HG03565 (cell line): ENCODE results near the gene ELMOD3.
"Not testable (repeated sequence)": the region's sequence is repeated elsewhere in the genome, so short reads cannot be mapped to it uniquely, and the experiment has no call there.

ENCODE experiments used
- ATAC-seq: cut with Tn5 transposase; IDR thresholded peaks from one replicate; pipeline ENCODE4 v1.9.1; 2021; ENCODE audit warnings: mild to moderate bottlenecking, moderate library complexity; ENCODE audit not compliant: unreplicated experiment

The ELMOD3 gene

DNA sequence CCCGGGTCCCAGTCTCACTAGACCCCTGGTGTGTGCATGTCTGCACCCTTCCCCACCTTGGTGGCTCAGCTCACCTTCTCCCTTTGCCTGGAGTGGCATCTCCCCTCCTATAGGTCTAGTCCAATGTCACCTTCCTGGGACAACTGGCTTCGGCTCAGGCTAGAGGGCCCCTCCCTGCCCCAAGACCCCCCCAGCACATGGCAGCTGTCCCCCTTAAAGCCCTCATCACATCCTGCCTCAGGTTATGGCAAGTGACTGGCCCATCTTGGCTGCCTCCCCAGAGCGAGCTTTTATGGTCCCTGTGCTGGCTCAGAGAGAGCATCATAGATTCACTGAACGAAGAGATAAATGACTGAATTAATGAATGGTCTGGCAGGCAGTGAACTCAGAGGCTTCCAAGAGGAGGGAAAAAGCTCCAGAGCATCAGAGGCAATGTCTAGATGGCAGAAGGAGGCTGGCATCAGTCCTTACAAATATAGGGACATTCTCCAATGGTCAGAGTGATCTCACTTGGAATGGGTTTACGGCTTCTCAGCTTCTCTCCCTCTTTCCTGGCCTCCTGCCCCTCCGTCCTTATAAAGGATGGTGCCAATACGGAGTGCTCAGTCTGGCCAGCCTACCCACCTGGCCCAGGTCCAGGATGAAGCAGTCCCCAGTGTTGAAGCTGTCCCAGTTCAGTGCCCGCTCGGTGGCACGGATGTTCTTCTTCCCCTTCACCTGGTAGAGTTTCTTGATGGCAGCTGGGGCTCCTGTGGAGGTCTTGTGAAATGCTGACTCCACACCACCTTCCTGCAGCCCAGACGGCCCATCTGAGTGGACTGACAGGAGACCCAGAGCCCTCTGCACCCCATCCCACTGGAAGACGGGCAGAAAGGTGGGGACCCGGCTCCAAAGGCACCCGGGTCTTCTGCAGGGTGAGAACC, 46.2 kb downstream of the ELMOD3 start:
- no peak for ATAC-seq

DNA sequence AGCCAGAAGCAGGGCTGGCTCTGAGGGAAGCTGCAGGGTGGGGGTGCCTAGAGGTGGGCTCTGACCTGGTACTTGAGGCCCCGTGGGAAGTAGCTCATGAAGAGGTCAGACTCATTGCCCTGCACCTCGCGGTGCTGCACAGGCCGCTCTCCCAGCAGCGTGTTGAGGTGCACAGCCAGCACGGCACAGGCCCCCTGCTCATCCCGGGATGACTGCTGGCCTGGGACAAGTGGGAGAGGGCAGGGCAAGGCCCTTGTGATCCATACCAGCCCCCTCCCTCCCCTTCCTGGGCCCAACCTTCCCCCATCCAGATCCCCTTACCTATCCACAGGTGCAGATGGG, 46.9 kb downstream of the ELMOD3 start:
- no peak for ATAC-seq

DNA sequence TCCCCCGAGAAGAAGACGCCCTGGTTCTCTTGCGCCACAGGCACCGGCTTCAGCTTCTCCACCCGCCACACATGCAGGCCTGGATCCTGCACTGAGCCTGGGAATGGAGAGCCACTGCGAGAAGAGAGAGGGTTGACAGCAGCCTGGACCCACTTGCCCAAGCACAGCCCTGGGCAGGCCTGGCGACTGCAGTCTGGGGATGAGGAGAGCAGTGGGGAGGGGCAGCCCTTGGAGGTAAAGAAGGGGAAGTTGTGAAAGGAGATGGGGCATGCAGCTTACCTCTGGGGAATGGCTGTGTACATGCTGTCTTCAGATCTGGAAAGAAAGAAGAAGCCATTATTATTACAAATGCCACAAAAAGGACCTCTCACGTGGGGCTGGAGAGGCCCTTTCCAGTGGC, 47.3 kb downstream of the ELMOD3 start:
- no peak for ATAC-seq

DNA sequence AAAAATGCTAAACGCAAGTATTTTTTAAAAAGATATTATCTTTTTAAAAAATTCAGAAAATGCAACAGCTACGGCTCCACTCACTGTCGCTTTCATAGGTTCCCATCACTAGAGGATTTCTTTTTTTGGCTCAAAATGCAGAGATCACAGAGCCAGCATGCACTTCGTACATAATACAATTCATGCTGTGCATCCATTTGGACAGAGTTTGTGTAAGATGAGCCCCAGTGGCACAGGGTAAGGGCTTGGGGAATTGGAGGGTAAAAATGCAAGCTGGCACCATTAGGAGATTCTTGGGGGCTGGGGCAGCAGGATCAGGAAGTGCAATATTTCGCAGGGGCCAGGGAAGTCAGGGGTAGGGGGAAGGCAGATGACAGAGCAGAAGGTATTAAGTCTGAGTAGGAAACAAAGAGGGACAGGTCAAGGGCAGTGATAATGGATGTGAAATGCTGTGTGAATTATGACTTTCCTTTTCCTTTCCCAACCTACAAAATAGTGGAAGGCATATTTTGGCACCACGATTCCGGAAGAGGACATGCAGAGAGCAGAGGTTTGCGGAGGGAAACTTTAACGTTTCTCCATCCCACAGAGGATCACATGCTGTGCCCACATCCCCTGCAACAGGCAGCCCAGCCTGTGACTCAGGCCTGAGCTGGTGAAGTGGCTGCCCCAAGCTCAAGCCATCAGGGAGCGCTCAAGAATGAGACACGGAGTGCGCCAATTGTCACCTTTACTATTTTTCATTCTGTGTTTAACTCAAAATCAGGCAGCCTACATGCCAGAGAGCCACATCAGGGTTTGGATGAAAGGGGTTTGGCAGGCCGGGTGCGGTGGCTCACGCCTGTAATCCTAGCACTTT, 50.9 kb downstream of the ELMOD3 start:
- ATAC-seq = no peak

DNA sequence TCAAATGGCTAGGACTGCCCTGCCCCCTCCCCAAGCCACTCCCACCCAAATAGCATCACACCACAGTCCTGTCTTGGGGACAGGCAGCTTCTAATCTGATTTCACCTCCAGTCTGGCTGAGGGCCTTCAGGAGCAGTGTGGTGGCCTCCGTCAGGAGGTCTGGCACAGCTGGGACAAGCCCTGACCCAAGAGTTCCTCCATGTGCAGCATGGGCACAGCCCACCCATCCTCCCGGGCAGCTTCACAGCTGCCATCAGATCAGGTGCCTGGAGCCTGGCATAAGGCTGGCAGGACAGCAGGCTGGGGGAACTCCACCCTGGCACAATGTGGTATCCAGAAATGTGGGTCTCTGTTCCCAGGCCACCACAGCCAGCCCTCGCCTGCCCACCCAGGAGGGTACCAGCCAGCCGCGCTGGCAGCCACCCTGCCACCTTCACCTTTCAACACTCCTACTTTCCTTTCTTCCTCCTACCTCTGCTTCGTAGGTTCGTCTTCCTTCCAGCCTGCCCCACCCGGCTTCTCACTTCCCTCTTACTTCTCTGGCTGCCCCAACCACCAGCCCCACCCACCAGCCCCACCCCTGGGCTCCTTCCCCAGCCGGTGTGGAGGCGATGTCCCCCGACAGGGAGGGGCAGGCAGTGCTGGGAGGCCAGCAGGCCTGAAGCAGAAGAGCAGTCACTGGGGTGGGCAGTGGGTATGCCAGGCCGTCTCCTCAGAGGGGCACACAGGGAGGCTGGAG, 55.4 kb downstream of the ELMOD3 start, which contains the start of gene CAPG:
Gene CAPG (minus strand): TSS at position 522 of the 739 bp plus-strand sequence. CDS start 8,221 bp downstream, outside the sequence.
- ATAC-seq = no peak

DNA sequence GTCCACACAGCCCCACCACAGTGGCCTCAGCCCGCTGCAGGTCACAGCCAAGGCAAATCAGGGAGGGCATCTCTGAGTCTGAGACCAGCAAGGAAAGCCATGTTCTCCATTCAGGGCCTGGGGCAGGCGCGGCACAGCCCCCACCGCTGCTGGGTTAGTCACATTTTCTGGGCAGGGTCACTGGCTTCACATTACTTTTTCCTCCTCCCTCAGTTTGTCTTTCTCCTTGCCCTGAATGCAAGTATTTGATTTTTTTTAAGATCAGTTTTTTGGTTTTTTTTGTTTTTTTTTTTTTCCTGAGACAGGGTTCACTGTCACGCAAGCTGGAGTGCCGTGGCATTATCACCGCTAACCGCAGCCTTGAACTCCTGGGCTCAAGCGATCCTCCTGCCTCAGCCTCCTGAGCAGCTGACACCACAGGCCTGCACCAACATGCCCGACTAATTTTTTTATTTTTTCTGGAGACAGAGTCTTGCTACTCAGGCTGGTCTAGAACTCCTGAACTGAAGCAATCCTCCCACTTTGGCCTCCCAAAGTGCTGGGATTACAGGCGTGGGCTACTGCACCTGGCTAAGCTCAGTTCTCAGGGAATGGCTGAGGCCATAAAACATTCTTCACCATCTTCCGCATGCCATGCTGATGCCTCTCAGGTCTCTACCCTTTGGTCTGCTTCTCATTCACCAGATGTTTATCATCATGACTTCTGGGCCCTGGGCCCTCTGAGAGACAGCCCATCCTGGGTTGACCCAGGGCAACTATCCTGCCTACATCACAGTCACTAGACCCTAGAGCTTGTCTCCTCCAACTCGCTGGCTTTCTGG, 56.2 kb downstream of the ELMOD3 start:
- no peak for ATAC-seq

DNA sequence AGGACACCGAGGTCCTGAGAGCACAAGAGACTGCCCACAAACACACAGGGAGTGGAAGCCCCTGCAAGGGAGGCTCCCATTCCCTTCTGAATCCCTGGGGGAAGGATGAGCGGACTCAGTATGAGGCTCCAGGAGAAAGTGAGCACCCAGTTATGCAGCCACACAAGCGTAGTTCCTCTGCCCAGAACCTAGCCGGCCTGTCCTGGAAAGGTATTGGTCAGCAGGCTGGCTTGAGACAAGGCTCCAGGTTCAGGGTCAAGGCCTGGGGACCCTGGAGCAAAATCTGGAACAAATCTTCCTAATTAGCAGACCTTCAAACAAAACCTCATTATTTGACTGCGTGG, 56.8 kb downstream of the ELMOD3 start:
- ATAC-seq = no peak

DNA sequence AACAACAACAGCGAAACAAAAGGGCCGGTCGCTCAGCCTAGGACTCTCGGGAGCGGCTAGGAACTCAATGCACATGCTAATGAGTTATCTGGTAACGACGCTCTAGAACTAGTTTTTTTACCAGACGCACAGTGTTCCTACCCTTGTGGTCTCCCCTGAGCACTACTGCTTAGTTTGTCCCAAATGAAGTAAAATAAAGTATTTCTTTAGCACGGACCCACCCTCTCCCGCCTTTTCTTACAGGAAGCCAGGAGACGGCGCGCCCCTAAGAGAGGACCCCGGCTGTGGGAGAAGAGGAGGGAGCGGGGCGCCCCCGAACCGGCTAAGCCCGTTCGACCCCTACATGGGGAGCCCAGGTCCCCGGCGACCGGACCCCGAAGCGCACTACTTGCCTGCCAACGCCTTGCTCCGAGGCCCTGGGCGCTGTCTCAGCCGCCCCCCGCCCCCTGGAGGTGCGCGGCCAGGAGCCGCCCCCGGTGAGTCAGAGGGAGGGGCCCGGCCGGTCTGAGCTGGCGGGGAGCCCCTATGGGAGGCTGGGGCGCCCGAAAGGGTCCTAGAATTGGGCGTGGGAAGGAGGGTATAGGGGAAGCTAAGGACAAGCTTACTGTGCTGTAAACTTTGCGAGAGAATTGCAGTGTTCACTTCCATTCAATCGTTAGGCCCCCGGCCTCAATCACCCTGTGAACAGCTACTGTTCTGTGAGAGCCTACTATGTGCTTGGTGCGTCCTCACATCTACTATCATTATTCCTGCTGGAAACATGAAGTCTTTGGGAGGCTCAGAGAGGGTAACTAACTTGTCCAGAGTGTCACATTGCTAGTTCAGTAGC, 59.2 kb downstream of the ELMOD3 start:
- ATAC-seq = no peak

DNA sequence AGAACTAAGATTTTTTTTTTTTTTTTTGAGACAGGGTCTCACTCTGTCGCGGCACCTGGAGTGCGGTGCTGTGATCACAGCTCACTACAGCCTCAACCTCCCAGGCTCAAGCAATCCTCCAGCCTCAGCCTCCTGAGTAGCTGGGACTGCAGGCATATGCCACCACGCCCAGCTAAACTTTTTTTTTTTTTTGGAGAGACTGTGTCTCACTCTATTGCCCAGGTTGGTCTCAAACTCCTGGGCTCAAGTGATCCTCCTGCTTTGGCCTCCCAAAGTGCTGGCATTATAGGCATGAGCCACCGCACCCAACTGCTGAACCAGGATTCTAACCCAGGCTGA, 59.8 kb downstream of the ELMOD3 start:
- not testable (repeated sequence) for ATAC-seq

DNA sequence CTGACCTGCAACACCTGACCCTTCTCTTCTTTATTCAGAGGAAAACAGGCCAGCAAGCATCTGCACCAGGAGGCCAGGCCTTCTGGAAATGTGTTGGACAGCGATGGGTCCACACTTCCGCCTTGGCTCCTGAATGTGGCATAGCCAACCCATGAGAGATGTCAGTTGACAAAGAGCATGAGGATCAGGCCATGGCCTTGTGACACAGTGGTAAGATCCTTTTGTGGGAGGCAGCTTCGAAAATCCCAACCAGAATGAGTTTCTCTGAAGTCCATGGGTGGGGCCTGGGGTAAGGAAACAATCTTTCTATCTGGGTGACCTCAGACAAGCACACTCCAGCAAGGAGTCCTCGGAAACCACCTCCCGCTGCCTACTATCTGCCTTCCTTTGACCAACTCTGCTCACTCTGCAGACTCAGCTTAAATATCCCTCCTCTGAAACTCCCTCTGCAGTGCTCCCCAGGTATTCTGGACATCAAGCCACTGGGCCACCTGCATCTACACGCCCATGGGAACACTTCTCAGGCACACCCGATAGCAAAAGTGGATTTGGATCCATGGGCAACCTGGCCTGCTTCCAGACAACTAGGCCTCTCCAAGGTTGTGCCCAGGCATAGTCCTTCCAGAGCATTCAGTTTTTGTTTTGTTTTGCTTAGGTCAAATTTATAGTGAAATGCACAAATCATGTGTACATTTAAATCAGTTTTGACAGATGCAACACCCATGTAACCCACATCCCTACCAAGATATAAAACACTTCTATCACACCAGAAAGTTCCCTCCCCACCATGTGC, 60.4 kb downstream of the ELMOD3 start:
- no peak for ATAC-seq

DNA sequence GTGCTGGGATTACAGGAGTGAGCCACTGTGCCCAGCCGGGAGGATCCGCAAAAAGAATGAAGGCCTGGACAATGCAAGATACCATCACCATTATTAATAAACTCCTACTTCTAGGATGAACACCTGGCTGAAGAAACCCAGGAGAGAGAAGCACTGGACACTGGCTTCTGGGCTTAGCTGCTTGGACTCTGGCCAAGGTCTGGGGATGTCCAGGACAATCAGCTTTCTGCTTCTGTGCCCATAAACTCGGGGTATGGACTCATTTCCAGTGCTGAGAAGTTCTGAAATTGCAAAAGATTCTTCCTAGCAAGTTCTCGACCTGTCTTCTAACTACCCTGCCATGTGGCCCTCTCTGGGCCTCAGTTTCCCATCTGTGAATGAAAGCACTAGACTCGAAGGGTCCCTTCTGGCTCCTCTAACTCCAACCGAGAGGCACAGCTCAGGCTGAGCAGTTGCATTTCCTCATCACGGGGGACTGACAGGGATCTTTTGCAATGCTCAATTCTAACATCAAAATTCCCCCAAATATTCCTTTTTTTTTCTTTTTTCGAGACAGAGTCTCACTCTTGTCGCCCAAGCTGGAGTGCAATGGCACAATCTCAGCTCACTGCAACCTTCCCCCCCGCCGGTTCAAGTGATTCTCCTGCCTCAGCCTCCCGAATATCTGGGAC, 61.5 kb downstream of the ELMOD3 start:
- no peak for ATAC-seq

DNA sequence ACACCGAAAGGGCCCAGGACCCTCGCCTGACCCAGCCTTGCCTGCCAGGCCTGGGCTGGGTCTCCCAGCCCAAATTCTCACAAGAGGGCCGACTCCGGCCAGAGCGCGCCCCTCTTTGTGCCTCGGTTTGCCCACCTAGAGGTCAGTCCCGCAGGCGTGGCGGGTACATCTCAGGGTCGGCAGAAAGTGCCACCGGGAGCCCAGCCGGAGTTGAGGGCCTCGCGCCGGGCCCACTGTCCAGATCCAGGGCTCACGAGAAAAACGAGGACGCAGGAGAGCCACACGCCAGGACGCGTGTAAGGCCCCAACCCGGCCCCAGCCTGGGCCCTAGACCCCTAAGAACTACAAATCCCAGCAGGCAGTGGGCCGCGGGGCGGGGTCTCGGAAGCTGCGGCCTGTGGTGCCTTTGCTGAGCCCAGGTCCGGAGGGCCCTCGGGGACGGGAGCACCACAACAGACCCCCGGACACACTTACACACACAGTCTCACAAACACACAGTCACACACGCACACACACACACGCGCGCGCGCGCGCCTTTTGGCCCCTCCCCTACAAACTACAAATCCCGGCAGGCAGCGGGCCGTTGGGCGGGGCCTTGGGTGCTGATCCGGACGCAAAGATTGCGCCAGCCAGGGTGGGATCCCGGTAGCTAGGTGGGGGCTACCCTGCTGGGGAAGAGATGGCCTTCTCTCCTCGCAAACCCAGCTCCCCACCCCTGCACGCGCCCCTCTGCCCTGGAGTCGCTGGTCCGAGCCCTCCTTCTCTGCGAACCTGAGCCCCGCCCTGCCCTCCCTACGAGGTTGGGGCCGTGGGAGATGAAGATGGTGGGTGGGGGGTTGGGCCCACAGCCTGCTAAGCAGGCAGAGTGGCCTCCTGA, 63.8 kb downstream of the ELMOD3 start, which contains the start of gene SH2D6:
Gene SH2D6 (plus strand): TSS at position 583 of the 877 bp plus-strand sequence. CDS start 10,752 bp downstream, outside the sequence.
- peak; percentile 69 for ATAC-seq

DNA sequence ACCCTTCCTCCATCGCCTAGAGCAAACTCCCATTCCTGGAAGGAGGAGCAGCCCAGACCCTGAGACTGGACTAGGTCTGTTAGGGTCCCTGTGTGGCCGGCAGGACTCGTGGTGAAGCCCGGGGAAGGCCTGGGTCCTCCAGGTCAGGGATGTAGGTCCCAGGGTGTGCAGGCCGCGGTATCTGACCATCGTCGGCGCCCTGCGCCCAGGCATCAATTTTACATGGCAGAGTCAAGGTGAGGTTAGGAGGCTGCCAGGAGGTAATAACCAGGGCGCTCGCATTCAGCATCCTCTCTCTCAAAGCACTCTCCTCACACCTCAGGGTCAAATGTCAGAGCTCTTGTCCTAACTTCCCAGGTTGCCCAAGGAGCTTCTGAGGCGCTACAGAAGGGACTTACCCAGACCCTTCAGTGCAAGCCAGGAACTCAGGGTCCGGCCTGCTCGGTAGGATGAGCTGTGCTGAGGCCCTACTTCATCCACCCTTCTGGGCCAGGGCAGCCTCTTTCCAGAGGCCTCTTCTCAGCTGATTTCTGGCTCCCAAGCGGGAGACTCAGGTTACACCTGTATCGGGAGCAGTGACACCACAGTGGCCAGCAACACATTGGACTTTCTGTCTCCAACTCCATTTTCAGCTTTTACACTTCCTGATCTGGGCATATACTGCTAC, 64.6 kb downstream of the ELMOD3 start:
- ATAC-seq = no peak

DNA sequence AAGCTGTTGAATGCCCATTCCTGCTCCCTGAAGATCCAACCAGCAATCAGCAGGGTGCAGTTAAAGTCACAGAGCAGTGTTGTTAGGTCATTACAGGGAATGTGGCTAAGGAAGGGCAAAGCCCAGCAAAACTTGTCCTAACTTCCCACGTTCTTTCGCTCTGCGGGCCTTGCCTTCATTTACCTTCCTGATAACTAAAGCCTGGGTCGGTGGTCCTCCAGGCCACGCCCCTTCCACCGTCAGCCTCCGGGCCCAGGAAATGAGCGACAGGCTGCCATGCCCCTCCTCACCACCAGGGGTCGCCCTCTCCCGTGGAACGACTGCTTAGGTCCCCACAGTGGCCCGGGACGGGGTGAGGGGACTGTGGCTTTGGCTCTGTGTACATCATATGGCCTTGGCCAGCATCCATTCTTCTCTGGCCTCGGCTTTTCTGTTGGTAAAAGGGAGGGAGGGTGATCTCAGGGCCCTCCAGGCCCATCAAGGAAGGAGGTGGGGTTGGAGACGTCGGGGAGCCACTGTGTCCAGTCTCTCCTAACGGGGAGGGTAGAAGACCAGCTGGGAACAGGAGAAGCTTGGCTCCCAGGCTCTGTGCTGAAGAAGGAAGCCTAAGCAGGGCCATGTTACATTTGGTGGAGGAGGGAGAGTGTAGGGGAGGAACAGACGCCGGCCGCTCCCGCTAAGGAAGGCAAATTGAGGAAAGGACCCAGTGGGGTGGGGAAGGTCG, 66.1 kb downstream of the ELMOD3 start:
- ATAC-seq = peak; percentile 58

DNA sequence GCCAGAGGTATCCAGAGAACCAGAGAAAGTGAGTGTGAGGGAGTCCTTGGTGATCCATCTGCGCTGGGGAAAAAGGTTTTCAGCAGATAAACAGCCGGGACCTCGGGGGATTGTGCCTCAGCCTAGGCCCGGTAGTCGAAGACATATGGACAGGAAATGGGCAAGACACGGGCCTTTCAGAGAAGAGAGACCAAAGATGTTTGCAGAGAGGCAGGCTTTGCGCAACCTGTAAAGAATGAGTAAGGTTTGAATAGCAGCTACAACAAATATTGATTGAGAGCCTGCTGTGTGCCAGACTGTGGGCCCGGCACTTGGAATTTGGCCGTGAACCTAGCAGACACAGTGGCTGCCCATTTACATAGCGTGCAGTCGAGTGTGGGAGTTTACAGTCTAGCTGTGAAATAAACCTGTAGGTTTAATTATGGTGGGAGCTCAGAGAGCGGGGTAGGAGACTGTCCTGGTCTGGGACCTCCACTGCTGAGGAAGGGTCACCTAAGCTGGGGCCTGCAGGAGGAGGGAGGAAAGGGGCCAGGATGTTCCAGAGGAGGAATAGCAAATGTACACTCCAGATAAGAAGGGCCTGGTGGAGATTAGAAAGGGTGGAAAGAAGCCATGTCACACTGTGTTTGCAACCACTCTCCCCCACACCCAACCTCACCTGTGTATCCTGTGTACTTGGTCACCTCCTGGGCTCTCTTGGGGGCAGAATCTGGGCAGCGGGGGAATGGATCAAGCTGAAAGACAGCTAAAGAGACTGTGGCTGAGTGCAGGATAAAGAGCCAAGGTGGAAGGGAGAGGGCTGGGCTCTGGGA, 66.9 kb downstream of the ELMOD3 start:
- ATAC-seq = no peak
